ENCODE measurements around the gene IGDCC3.
A peak's percentile ranks its signal among the peaks of the same experiment; 100 is the strongest.

The IGDCC3 gene

DNA sequence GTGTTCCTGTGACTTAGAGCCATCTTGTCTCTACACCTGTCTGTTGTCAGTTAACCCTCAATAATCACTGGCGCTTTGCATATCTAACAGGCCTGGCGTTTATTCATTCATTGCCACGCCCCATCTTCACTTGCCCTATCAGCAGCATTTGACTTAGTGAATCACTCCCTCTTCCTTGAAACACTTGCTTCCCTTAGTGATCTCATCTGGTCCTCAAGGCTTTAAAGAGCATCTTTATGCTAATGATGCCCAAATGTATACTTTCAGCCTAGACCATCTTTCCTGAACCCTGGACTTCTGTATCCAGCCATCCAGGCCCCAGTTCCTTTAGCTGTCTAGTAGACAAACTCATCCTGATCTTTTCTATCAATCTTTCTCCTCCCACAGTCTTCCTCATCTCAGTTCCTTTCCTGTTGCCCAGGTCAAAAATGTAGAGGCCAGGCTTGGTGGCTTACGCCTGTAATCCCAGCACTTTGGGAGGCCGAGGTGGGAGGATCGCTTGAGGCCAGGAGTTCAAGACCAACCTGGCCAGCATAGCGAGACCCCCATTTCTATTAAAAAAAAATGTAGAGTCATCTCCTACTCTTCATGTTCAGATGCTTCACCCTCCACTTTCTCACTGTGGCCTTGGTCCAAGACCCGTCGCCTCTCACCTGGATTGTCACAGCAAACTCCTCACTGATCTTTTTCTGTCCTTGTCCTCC is 46.3 kb upstream of the IGDCC3 start:
- no peaks in the 10 kb centered on the region for H3F3A ChIP-seq (ENCODE audit: insufficient read depth, low read length)
- H3K36me3 ChIP-seq (ENCODE audit: insufficient read depth, low read length) = no peaks in the 10 kb centered on the region
- H3K4me2 ChIP-seq (ENCODE audit: low read length) = no peak overlapping the region
- no peaks in the 10 kb centered on the region for H3K9me2 ChIP-seq (ENCODE audit: low read depth, low read length)
- H3K4me3 ChIP-seq (ENCODE audit: low read depth, low read length, poor library complexity, severe bottlenecking) = no peak overlapping the region
- H3K4me1 ChIP-seq (ENCODE audit: insufficient read depth, low read length, severe bottlenecking) = peaks cover 8% of the 10 kb centered on the region
- H3K27me3 ChIP-seq (ENCODE audit: insufficient read depth, low read length) = peaks cover 9% of the 10 kb centered on the region; the same call in 1 of the 2 replicates
- no peak overlapping the region for H3K9ac ChIP-seq (ENCODE audit: low read length)
- H2AFZ ChIP-seq (ENCODE audit: low read length) = no peak overlapping the region
- no peaks in the 10 kb centered on the region for H3K79me2 ChIP-seq (ENCODE audit: insufficient read depth, low read length)
- no peaks in the 10 kb centered on the region for H4K20me1 ChIP-seq (ENCODE audit: insufficient read depth, low read length)
- no peak for TF ChIP-seq EZH2 (IDR thresholded peaks at IDR 0.05; ENCODE audit: borderline replicate concordance, low read length)
- TF ChIP-seq, protein P1, sequence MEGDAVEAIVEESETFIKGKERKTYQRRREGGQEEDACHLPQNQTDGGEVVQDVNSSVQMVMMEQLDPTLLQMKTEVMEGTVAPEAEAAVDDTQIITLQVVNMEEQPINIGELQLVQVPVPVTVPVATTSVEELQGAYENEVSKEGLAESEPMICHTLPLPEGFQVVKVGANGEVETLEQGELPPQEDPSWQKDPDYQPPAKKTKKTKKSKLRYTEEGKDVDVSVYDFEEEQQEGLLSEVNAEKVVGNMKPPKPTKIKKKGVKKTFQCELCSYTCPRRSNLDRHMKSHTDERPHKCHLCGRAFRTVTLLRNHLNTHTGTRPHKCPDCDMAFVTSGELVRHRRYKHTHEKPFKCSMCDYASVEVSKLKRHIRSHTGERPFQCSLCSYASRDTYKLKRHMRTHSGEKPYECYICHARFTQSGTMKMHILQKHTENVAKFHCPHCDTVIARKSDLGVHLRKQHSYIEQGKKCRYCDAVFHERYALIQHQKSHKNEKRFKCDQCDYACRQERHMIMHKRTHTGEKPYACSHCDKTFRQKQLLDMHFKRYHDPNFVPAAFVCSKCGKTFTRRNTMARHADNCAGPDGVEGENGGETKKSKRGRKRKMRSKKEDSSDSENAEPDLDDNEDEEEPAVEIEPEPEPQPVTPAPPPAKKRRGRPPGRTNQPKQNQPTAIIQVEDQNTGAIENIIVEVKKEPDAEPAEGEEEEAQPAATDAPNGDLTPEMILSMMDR (IDR thresholded peaks at IDR 0.05; ENCODE audit: low read length) = no peak
- H3K27ac ChIP-seq (ENCODE audit: low read depth, low read length, poor library complexity, severe bottlenecking) = no peak overlapping the region
- no peaks in the 10 kb centered on the region for H3K9me3 ChIP-seq (ENCODE audit: low read length)

DNA sequence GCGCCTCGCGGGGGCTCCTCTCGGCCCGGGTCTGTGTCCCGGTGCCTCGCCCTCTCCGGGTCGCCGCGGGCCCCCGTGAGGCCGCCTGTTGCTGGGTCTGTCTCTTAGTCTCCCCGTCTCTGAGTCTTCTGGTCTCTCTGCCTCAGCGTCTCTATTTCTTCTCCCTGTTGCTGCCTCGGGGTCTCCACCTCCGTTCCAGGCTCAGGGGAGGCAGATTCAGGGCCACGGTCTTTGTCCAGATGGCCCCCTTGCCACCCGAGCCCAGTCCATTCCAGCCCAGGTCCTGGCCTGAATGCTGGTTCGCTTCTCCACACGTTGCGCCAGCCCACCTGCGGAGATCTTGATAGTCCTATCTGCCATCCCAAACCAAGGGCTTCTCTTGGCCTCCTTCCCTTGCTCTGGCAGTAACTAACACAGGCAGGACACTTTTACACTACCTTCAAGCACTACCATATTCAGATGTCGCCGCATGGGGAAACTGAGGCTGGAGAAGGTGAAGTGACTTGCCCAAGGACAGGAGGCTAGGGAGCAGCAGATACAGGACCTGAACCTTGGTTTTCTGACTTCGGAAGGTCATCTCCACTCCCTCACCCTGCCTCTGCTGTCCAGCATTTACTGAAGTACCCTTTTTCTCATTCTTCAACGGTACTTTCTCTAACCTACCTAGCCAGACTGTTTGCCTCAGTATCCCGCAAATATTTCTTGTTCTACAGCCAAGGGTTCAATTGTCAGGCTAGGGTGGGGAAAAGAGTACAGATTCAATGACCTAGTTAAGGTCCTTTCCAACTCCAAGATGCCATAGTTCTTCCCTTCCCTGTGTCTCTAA is 45.6 kb upstream of the IGDCC3 start:
- H3K9ac ChIP-seq (ENCODE audit: low read length) = no peak overlapping the region
- H3K79me2 ChIP-seq (ENCODE audit: insufficient read depth, low read length) = no peaks in the 10 kb centered on the region
- no peak overlapping the region for H3K27ac ChIP-seq (ENCODE audit: low read depth, low read length, poor library complexity, severe bottlenecking)
- no peak overlapping the region for H3K4me3 ChIP-seq (ENCODE audit: low read depth, low read length, poor library complexity, severe bottlenecking)
- no peaks in the 10 kb centered on the region for H3F3A ChIP-seq (ENCODE audit: insufficient read depth, low read length)
- H3K36me3 ChIP-seq (ENCODE audit: insufficient read depth, low read length) = no peaks in the 10 kb centered on the region
- no peak overlapping the region for H2AFZ ChIP-seq (ENCODE audit: low read length)
- H3K4me2 ChIP-seq (ENCODE audit: low read length) = no peak overlapping the region
- peaks cover 8% of the 10 kb centered on the region for H3K4me1 ChIP-seq (ENCODE audit: insufficient read depth, low read length, severe bottlenecking)
- no peaks in the 10 kb centered on the region for H4K20me1 ChIP-seq (ENCODE audit: insufficient read depth, low read length)
- TF ChIP-seq, protein P1 (IDR thresholded peaks at IDR 0.05; ENCODE audit: low read length) = no peak
- no peak for TF ChIP-seq EZH2 (IDR thresholded peaks at IDR 0.05; ENCODE audit: borderline replicate concordance, low read length)
- no peaks in the 10 kb centered on the region for H3K9me2 ChIP-seq (ENCODE audit: low read depth, low read length)
- peaks cover 9% of the 10 kb centered on the region; the same call in 1 of the 2 replicates for H3K27me3 ChIP-seq (ENCODE audit: insufficient read depth, low read length)
- no peaks in the 10 kb centered on the region for H3K9me3 ChIP-seq (ENCODE audit: low read length)

DNA sequence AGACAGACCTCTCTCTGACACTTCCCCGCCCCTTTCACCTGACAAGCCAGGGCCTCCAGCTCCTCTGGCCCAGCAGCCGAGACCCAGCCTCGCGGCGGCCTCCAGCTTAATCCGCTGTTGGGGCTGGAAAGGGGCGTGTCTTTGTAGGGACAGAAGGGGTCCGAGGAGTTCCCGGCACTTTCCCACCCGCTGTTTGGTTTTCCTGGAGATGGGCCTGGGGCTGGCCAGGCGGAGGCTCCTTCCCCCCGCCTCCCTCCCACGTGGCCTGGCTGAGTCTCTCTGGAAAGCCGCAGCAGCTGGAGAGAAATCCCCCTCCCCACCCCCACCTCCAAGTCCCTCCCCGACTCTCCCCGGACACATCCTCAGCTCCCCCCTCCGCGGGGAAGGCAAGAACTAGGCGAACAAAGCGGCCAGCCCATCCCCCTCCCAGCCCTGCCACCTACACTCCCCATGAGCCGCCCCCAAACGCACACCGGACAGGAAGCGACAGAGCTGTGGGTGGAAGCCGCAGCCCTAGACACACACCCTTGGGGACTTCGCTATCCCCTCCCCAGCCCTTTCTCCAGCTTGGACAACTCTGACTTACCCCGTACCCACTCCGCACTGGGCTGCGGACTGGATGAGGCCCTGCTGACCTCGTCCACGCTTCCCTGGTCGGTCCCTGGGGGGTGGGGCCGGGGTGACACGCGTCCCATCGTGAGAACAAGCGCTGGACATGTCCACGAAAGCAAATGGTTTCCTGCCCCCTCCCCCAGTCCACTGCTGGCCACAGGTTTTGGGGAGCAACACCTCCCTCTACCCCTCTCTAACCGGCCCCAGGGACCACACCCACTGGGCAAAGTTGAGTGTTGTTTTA is 43.8 kb upstream of the IGDCC3 start:
- peaks cover 14% of the 10 kb centered on the region; the same call in 1 of the 2 replicates for H3K27me3 ChIP-seq (ENCODE audit: insufficient read depth, low read length)
- no peaks in the 10 kb centered on the region for H3F3A ChIP-seq (ENCODE audit: insufficient read depth, low read length)
- TF ChIP-seq, protein P1 (IDR thresholded peaks at IDR 0.05; ENCODE audit: low read length) = no peak
- H3K4me3 ChIP-seq (ENCODE audit: low read depth, low read length, poor library complexity, severe bottlenecking) = peak overlapping the region; percentile 45
- H4K20me1 ChIP-seq (ENCODE audit: insufficient read depth, low read length) = no peaks in the 10 kb centered on the region
- no peaks in the 10 kb centered on the region for H3K36me3 ChIP-seq (ENCODE audit: insufficient read depth, low read length)
- H3K9me2 ChIP-seq (ENCODE audit: low read depth, low read length) = no peaks in the 10 kb centered on the region
- peak overlapping the region; percentile 62; the same call in 1 of the 2 replicates for H3K4me2 ChIP-seq (ENCODE audit: low read length)
- no peak overlapping the region for H3K9ac ChIP-seq (ENCODE audit: low read length)
- H3K79me2 ChIP-seq (ENCODE audit: insufficient read depth, low read length) = no peaks in the 10 kb centered on the region
- no peak overlapping the region for H3K27ac ChIP-seq (ENCODE audit: low read depth, low read length, poor library complexity, severe bottlenecking)
- no peak overlapping the region for H2AFZ ChIP-seq (ENCODE audit: low read length)
- no peaks in the 10 kb centered on the region for H3K9me3 ChIP-seq (ENCODE audit: low read length)
- peaks cover 8% of the 10 kb centered on the region for H3K4me1 ChIP-seq (ENCODE audit: insufficient read depth, low read length, severe bottlenecking)
